ENCODE measurements around the gene HIPK3.
A peak's percentile ranks its signal among the peaks of the same experiment; 100 is the strongest.

The HIPK3 gene

DNA sequence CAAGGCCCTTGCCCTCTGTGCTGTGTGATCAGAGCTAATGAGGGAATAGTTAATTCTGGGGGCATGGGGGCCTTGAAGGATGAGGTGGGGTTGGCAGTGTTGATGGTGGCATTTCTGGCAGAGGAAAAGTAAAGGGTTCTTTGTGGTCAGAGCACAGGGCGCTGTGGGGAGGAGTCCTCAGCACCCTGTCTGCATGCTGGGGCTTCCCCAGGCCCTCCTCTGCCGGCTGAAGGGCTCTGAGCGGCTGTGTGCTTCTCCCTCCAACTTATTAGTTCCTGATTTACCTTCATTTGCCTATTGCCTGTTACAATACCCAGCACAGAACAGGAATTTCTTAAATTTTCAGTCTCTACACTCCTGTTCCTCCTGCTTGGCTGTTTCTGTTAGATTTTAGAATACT, 122.8 kb downstream of the HIPK3 start:
- Histone ChIP-seq H3K4me2 (peak overlapping the region; percentile 39), H3K36me3 (ENCODE audit: insufficient read depth) (no peaks in the 10 kb centered on the region), H2AFZ (ENCODE audit: low read depth) (peak overlapping the region; percentile 5), H3K79me2 (ENCODE audit: insufficient read depth, low read depth) (no peaks in the 10 kb centered on the region), H3K27ac (no peak overlapping the region), H3K4me3 (IDR thresholded peaks at IDR 0.05; ENCODE audit: insufficient read depth, low read depth, low read length) (no peak overlapping the region), H3K27me3 (ENCODE audit: insufficient read depth, low read depth) (no peaks in the 10 kb centered on the region; the same call in 1 of the 2 replicates), H3K4me1 (ENCODE audit: low read depth, poor library complexity, severe bottlenecking) (peaks cover 31% of the 10 kb centered on the region), H4K20me1 (ENCODE audit: insufficient read depth) (no peaks in the 10 kb centered on the region), H3K9ac (no peak overlapping the region)
- no peak for TF ChIP-seq CTCF (conservative IDR thresholded peaks at IDR 0.05; ENCODE audit: low read depth, low read length)

DNA sequence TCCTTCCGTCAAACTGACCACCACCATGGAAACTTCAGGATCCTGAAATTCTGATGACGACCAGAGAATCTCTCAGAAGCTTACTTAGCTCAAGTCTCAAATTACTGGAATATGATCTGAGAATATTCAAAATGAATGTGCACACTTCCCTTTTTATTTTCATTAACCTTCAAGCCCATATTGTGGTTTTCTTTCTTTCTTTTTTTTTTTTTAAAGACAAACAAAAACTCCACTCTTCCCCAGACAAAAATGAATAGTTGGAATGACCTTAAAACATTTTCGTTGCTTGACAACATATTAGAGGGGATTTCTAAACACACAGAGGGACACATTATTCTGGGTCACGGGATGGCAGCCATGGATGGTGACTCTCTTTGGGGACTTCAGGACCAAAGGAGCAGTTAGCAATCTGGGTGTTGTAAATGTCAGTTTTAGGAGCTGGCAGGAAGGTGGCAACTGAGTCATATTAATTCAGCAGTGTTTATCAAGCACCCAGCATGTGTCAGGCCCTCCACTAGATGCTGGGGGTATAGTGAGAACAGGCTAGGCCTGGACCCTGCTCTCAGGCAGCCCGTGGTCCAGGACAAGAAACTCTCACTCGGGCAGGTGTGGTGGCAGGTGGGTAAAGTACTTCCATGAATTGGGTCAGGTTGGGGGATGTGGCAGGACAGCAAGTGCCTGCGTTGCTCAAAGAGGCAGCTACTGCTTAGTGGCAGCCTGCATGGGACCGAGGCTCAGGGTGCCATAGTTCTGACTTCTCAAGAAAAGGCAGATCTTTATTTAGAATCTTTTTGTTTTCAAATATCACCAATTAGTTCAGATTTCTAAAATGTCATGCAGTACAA, 126.1 kb downstream of the HIPK3 start:
- TF ChIP-seq CTCF (conservative IDR thresholded peaks at IDR 0.05; ENCODE audit: low read depth, low read length) = no peak
- H2AFZ ChIP-seq (ENCODE audit: low read depth) = no peak overlapping the region
- no peaks in the 10 kb centered on the region for H4K20me1 ChIP-seq (ENCODE audit: insufficient read depth)
- no peaks in the 10 kb centered on the region for H3K79me2 ChIP-seq (ENCODE audit: insufficient read depth, low read depth)
- H3K9ac ChIP-seq = no peak overlapping the region
- H3K36me3 ChIP-seq (ENCODE audit: insufficient read depth) = no peaks in the 10 kb centered on the region
- no peak overlapping the region for H3K4me3 ChIP-seq (IDR thresholded peaks at IDR 0.05; ENCODE audit: insufficient read depth, low read depth, low read length)
- peaks cover 31% of the 10 kb centered on the region for H3K4me1 ChIP-seq (ENCODE audit: low read depth, poor library complexity, severe bottlenecking)
- H3K27me3 ChIP-seq (ENCODE audit: insufficient read depth, low read depth) = no peaks in the 10 kb centered on the region
- H3K4me2 ChIP-seq = no peak overlapping the region
- no peak overlapping the region for H3K27ac ChIP-seq

DNA sequence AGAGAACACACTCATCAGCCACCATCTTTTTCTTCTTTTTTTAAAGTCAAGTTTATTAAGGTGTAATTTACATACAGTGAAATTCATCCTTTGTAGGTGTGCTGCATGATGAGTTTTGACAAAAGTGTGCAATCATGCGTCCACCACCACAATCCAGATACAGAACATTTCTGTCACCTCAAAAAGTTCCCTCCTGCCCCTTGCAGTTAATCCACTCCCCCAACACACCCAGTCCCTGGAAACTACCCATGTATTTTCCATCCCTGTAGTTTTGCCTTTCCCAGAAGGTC, 126.7 kb downstream of the HIPK3 start:
- no peaks in the 10 kb centered on the region for H4K20me1 ChIP-seq (ENCODE audit: insufficient read depth)
- no peak overlapping the region for H3K27ac ChIP-seq
- no peak overlapping the region for H3K4me3 ChIP-seq (IDR thresholded peaks at IDR 0.05; ENCODE audit: insufficient read depth, low read depth, low read length)
- no peaks in the 10 kb centered on the region for H3K36me3 ChIP-seq (ENCODE audit: insufficient read depth)
- TF ChIP-seq CTCF (conservative IDR thresholded peaks at IDR 0.05; ENCODE audit: low read depth, low read length) = no peak
- H3K79me2 ChIP-seq (ENCODE audit: insufficient read depth, low read depth) = no peaks in the 10 kb centered on the region
- no peaks in the 10 kb centered on the region for H3K27me3 ChIP-seq (ENCODE audit: insufficient read depth, low read depth)
- no peak overlapping the region for H3K4me2 ChIP-seq
- H2AFZ ChIP-seq (ENCODE audit: low read depth) = no peak overlapping the region
- H3K9ac ChIP-seq = no peak overlapping the region
- peaks cover 31% of the 10 kb centered on the region for H3K4me1 ChIP-seq (ENCODE audit: low read depth, poor library complexity, severe bottlenecking)

GRCh38 chr11:33384220-33384619, 127.0 kb downstream of the HIPK3 start:
- Histone ChIP-seq H3K4me2 (no peak overlapping the region), H3K27me3 (ENCODE audit: insufficient read depth, low read depth) (no peaks in the 10 kb centered on the region), H3K36me3 (ENCODE audit: insufficient read depth) (no peaks in the 10 kb centered on the region), H4K20me1 (ENCODE audit: insufficient read depth) (no peaks in the 10 kb centered on the region), H3K4me1 (ENCODE audit: low read depth, poor library complexity, severe bottlenecking) (peaks cover 28% of the 10 kb centered on the region), H3K9ac (no peak overlapping the region), H3K27ac (no peak overlapping the region), H3K4me3 (IDR thresholded peaks at IDR 0.05; ENCODE audit: insufficient read depth, low read depth, low read length) (no peak overlapping the region), H2AFZ (ENCODE audit: low read depth) (no peak overlapping the region), H3K79me2 (ENCODE audit: insufficient read depth, low read depth) (no peaks in the 10 kb centered on the region)
- TF ChIP-seq CTCF (conservative IDR thresholded peaks at IDR 0.05; ENCODE audit: low read depth, low read length) = no peak
